GM19035 (cell line): ENCODE measurements around the gene TGIF1.

Source experiments
- ATAC-seq: cut with Tn5 transposase; IDR thresholded peaks from one replicate; pipeline ENCODE4 v1.9.1; 2021; ENCODE audit not compliant: unreplicated experiment

TGIF1 gene

DNA sequence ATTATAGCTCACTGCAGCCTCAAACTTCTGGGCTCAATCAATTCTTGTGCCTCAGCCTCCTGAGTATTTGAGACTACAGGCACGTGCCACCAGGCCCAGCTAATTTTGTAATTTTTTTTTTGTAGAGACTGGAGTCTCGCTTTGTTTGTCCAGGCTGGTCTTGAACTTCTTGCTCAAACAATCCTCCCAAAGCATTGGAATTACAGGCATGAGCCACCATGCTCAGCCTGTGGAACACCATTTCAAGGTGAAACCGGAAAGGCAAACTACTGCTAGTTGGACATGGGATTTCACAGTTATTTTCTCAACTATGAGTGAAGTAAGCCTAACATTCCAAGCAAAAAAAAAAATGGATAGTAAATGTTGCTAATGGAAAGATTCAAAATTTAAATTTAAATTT, 20.9 kb upstream of the TGIF1 start:
- no peak for ATAC-seq

DNA sequence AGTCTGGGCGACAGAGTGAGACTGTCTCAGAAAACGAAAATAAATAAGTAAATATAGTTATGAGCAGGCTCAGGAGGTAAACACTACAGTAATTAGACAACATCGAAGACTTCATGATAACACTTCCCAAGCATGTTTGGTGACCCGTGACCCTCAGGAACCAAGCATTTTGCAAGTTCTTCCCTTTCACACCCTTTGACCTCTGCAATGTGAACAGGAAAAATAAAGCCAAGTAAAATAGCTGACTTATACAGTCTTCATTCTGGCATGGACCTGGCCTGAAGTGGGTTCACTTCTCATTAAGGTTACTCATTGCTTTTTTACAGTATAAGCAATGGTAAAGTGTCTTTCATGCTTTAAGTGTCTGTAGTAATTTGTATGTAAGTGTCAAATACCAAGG, 15.3 kb upstream of the TGIF1 start:
- ATAC-seq = no peak

DNA sequence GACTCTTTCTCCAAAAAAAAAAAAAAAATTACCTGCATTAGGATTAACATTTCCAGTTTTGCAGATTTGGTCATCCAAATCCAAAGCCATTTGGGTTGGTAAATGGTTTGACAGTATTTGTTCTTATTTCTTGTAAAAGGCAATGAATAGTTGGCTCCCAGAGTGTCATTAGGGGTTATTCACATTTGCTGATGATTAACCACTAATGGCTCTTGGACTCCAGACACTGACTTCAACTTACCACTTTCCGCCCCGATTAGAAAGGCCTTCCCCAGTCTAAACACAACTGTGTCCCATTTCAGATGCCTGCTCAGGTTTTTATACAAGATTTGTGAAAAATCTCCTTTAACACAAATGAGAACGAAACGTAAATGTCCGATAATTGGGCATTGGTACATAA, 9.6 kb upstream of the TGIF1 start:
- no peak for ATAC-seq

GRCh38 chr18:3441290-3441689, 8.7 kb upstream of the TGIF1 start:
- ATAC-seq = no peak

DNA sequence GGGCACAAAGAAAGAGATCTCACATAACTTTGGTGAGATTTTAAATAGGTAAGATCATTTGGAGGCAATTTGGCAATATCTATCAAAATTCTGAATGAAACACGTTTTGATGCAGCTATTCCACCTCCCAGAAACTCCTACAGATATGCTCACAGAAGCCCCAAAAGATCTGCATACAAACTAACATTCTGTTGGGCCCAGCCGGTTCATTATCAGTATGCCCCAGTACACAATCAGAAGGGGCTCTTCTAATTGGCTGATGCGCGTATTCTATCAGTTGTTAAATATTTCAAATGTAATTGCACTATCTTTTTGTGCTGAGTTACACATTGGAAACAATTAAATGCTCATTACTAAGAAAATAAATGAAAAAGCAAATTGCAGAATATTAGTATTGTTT, 7.1 kb upstream of the TGIF1 start:
- ATAC-seq = no peak

DNA sequence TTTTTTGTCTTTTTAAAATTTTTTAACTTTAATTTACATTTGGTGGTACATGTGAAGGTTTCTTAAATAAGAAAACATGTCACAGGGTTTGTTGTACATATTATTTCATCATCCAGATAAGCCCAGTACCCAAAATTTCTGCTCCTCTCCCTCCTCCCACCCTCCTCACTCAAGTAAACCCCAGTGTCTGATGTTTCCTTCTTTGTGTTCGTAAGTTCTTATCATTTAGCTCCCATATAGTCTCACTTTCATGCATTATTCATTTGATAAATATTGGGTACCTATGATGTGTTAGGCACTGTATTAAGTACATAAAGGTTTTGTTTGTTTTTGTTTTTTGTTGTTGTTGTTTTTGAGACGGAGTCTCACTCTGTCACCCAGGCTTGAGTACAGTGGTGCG, 5.7 kb upstream of the TGIF1 start:
- no peak for ATAC-seq

DNA sequence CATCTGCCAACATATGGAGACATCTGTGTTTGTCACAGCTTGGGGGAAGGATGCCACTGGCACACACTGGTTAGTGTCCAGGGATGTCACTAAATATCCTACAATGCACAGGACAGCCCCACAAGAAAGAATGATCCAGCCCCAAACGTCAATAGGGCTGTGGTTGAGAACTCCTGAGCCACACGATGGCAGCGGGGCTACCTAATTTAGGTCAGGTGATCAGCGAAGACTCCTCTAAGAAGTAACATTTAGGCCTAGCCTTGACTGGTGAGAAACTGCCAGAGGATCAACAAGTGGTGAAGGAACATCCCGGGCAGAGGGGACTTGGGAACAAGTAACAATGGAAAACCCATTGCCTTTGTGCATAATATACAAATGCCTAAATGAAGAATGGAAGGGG, 5.0 kb upstream of the TGIF1 start:
- no peak for ATAC-seq

GRCh38 chr18:3447068-3447894, 2.7 kb upstream of the TGIF1 start:
- no peak for ATAC-seq

GRCh38 chr18:3447895-3448837, 1.8 kb upstream of the TGIF1 start:
- peak; percentile 70 for ATAC-seq

DNA sequence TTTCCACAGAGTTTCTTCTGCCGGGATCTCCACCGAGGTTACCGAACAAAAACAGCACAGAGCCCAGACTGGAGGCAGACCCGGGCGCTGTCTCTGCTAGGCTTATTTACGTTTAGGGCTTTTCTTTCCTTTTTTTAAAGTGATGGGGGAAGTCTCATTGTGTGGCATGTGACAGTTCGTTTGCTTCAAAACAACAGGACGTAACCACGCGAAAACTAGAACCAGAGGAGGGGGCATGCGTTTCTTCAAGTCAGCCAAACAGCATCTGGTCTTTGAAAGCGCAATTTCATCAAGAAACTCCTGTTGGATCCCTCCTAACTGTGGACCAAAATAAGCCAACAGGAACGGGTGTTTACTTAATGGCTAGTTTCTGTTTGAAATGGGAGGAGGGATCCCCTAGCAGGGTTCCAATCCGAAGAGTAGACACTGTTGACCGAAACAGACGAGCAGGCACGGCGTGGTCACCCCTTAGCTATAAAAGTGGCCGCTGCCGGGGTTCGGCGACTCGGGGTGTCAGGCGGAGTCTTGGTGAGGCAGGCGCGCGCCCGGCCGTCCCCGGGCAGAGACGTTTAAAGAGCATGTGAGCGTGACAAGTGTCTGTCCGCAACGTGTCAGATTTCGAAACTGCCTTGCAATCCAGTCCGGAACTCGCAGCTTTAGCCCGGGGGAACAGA, 997 bp upstream of the TGIF1 start:
- peak; percentile 52 for ATAC-seq

DNA sequence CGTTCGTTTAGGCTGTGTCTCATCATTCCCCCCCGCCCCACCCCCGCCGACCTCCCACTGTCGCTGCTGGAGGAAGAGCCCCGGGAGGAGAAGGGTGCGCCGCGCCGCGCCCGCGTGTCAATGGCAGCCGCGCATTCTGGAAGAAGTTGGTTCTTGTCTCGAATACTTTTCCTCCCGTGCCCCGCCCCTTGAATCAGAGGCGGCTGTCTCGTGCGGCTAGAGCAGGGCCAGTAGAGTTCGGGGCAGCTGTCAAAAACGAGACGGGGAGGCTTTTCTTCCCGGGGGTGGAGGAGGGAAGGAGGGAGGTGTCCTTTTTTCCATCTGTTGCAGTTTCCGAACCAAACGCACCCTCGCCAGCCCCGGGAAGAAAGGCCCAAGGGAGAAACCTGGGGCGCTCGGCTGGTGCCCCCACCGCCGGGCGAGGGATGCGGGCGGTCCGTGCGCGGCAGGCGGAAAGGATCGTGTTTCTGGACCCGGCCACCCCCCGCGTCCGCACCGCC, 410 bp upstream of the TGIF1 start:
- ATAC-seq = peak; percentile 6

- ATAC-seq = no peak
Measured at GRCh38 chr18:3450799-3451182, 819 bp downstream of the TGIF1 start.

- ATAC-seq = no peak
Measured at GRCh38 chr18:3451183-3451988, 1.4 kb downstream of the TGIF1 start.

- no peak for ATAC-seq
Measured at GRCh38 chr18:3451989-3452749, 2.2 kb downstream of the TGIF1 start.

GRCh38 chr18:3452750-3453539, 3.0 kb downstream of the TGIF1 start:
- no peak for ATAC-seq

GRCh38 chr18:3453540-3454364, 3.8 kb downstream of the TGIF1 start:
- no peak for ATAC-seq

DNA sequence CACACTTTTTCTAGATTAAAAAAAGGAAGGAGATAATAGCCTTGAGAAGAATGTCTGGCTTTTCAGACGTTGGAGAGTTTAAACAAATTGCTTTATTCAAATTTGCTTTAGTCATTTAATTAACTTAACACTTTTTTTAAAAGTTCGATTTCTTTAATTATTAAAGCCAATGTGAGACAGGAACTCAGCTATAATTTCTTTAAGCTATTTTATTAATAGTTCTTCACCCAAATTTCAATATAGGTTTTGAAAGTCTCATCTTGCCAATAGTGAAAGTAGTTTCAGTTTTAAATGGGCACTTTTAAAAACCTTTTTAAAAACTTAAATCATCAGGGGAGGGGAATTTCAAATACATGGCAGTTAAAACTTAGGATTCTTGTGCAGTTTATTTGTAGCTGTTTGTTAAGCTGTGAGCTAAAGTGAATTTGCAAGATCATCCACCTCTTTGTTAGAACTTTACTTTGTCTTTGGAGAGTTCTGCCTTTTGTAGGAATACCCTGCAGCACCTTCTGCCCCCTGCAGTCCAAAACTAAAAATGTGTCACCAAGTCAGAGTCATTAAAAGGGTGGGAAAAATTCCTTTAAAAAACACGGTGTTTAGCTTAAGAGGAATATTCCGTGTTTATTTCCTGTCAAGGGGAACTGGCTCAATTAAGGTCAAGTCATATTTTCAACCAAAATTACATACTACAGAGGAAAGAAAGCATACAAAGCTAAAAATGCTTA, 4.6 kb downstream of the TGIF1 start:
- no peak for ATAC-seq
